HG03354 (cell line): ENCODE results near the gene CLDN25.
"Not testable (repeated sequence)": the region's sequence is repeated elsewhere in the genome, so short reads cannot be mapped to it uniquely, and the experiment has no call there.

Source experiments
- ATAC-seq: cut with Tn5 transposase; IDR thresholded peaks from one replicate; pipeline ENCODE4 v1.9.1; 2021; ENCODE audit warnings: mild to moderate bottlenecking; ENCODE audit not compliant: unreplicated experiment, poor library complexity, severe bottlenecking

The CLDN25 gene

DNA sequence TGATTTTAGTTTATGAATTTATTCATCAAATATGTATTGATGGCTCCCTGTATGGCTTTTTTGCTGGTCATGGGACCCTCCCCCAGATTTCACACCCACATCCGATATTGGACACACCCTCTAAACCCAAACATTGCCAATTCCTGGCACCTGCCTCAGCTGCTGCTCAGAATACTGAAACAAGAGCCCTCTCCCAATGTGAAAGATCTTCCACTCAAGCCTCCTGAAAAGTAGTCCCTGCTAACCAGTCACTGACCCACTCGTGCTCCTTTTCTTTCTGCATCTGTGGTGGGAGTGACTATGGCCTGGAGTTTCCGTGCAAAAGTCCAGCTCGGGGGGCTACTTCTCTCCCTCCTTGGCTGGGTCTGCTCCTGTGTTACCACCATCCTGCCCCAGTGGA, at the start of gene CLDN25:
Gene CLDN25 (plus strand): TSS at position 301 of the 400 bp plus-strand sequence. CDS start 0 bp downstream, at position 301.
- no peak for ATAC-seq

DNA sequence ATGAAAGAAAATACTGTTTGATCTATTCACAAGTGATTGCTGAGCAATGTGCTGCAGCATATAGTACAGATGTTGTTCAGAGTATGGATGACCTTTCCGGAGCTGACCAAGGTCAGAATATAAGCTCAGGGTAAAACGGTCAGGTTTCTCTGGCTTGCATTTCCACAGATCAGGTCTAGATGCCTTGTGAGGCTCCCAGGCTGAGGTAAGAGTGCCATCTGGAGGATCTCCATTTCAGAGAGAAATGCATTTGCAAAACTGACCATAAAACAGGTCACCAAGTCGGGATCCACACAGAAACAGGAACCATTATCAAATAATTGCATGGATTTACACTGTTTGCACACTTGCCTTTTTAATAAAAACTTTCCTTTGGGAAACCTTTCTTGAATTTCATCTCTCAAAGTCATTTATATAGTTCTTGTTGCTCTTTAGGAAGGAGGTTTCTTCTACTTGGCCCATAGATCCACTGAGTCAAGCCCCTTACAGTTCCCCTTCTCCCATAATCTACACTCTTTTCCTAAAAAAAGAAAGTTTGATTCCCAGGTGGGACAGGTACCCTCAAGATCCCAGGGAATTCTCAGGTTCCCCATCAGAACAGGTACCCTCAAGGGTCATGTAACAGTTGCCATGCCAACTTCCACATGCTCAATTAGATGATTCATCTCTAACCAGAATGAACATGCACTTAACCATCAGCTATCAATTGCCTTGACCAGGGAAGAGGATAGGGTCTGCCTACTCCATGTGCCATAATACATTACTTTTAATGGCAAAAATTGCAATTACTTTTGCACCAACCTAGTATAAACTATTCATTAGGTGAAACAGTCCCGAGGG, 48.5 kb upstream of the CLDN25 start:
- ATAC-seq = no peak

DNA sequence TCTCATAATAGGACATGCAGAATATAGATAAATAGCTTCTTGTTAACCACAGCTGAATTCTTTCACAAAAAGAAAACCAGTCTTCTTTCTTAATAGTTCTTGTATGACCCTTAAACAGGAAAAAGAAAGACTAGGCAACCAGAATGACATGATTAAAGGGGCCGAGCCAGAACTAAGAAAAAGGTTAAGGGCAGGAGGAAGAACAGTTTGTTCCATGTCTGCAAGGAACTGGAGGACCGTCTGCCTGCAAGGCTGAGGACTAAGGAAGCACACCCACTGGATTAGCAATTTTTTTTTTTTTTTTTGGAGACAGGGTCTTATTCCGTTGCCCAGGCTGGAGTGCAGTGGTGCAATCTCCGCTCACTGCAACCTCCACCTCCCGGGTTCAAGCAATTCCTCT, 47.5 kb upstream of the CLDN25 start:
- no peak for ATAC-seq

DNA sequence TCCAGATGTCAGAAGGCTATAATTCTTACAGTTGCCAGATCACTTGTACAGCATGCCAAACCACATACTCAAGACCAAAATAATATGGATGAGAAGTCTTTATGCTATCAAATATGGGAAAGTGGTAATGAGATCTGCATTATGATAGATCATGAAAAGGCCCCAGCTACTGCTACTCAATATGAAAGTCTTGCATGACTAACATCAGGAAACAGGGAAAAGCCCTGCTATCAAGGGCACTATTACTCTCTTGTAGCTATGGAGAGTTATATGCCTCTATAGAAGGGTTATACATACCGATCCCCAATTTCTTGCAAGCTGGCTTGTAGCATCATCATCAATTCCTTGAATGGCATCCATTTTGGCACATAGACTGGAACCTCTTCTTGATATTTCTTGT, 43.3 kb upstream of the CLDN25 start:
- ATAC-seq = no peak

DNA sequence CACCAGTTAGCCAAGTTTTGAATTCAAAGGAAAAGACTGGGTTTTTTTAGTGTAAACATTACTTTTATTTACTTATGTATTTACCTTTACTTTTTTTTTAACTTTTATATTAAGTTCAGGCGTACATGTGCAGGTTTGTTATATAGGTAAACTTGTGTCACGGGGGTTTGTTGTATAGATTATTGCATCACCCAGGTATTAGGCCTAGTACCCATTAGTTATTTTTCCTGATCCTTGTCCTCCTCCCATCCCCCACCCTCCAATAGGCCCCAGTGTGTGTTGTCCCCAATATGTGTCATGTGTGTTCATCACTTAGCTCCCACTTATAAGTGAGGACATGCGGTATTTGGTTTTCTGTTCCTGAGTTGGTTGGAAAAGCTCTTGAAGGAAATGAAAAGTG, 26.7 kb upstream of the CLDN25 start:
- no peak for ATAC-seq

DNA sequence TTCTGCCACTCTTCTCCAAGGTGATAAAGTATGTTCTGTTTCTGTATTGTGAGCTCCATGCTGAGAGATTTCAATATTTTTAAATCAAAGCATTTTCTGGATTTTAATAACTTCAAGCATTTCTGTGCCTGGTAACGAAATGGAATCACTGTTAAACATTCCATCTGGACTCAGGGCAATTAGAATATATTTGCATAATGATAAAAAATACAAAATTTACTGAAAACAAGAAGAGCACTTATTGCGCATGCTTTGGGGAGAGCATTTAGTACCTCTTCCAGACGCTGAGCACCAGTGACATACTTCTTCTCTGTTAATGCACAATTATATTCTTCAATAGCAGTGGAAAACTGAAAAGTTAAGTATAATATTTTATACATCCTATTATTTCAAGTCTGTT, 19.4 kb upstream of the CLDN25 start:
- no peak for ATAC-seq

DNA sequence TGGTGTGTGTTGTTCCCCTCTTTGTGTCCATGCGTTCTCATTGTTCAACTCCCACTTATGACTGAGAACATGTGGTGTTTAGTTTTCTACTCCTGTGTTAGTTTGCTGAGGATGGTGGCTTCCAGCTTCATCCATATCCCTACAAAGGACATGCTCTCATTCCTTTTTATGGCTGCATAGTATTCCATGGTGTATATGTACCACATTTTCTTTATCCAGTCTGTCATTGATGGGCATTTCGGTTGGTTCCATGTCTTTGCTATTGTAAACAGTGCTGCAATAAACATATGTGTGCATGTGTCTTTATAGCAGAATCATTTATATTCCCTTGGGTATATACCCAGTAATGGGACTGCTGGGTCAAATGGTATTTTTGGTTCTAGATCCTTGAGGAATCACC, 16.6 kb upstream of the CLDN25 start:
- ATAC-seq = not testable (repeated sequence)

DNA sequence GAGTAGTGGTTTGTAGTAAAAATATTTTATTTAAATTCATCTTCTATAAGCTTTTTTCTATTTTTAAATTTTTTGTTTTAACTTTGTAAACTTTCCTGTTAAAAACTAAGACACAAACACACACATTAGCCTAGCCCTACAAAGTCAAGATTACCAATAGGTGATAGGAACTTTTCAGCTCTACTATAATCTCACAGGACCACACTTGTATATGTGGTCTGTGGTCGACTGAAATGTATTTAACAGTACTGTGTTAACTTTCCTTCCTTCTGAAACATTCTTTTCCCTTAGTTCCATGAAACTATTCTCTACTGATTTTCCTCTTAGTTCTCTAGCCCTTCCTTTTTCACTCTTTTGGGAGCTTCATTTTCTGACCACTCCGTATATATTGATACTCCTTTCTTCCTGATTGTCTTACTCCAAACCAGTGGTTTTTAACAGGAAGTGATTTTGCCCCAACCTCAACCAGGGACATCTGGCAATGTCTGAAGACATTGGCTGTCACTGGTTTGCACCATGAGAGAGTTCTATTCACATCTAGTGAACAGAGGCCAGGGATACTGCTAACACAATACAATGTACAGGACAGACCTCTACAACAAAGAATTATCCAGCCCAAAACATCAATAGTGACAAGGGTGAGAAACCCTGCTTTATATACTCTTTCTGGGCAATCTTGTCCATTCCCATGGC, 14.9 kb upstream of the CLDN25 start:
- no peak for ATAC-seq

DNA sequence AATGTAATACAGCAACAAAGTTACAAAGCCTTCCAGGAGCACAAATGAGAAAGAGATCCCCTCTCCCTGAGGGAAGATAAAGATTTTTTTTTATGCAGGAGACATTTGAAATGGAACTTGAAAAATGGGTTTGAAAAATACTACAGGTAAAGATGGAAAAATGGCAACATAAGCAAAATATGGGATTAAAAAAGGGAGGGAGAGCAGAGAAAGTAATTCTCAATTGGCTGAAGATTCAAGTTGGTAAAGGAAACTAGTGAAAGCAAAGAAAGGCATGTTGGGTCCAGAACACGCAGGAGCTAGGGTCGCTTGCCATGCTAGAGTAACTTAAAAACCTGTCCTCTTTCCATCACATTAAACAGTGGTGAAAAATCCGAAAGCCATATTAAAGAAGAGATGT, 7.6 kb upstream of the CLDN25 start:
- no peak for ATAC-seq

DNA sequence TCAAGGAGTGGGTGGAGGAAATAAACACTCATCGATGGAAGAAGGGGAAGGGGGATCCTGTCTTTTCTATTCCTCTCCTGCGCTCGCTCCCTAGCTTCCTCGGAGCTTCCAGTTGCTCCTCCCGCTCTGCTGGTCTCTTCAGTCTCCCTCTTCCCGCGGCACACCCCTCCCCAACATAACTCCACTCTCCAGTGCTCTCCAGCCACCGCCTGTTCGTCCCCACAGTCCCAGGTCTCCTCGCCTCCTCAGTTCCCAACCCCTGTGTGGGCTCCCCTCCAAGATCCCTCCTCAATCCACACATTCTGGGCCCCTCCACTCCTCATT, 6.5 kb upstream of the CLDN25 start:
- ATAC-seq = no peak

DNA sequence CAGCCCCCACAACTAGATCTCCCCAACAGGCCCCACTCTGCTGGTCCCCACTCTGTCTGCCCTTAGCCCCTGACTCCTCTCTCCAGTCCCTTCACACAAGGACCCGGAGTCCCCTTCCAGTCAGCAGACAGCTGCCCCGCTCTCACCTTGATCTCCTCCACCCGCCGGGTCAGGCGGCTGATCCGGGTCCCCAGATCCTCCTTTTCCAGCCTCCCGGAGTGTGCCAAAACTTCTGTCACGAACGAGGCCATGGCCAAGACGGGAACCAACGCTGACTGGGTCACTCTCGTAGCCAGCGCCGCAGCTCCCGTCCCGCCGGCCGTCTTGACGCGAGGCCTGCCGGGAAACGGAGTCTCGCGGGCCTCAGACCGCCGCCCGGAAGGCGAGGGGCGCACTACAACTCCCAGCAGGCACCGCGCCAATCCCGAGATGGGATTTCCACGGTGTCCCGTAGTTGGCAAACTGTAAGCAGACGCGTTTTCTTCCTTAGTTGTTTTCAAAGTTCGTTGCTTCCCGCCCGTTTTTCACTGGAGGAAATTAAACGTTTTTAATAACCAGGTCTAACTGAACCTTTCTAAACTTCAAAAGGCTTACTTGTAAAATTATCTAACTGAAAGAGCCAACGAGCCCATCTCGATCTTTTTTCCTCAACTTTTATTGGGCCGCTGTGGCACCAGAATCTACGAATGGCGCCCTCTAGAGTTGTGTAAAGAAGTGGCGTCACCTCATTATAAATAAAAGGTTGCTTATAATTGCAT, 6.0 kb upstream of the CLDN25 start, which contains the start of gene ZW10:
Gene ZW10 (minus strand): TSS at position 277 of the 758 bp plus-strand sequence. CDS start 26 bp downstream, at position 251.
- peak; percentile 97 for ATAC-seq

DNA sequence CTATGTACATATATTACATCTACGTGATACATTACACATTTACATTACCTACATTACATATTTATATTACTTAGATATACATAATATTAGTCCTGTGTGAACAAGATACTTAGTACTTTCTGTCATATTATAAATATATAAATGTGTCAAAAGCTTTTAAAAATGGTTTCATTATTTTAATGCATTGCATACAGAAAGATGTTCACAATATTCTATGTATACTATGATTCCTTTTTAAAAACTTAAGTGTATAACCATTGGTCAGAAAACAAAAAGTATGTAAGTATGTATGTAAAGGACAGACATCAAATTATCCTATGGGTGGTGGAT, 5.5 kb upstream of the CLDN25 start:
- no peak for ATAC-seq

DNA sequence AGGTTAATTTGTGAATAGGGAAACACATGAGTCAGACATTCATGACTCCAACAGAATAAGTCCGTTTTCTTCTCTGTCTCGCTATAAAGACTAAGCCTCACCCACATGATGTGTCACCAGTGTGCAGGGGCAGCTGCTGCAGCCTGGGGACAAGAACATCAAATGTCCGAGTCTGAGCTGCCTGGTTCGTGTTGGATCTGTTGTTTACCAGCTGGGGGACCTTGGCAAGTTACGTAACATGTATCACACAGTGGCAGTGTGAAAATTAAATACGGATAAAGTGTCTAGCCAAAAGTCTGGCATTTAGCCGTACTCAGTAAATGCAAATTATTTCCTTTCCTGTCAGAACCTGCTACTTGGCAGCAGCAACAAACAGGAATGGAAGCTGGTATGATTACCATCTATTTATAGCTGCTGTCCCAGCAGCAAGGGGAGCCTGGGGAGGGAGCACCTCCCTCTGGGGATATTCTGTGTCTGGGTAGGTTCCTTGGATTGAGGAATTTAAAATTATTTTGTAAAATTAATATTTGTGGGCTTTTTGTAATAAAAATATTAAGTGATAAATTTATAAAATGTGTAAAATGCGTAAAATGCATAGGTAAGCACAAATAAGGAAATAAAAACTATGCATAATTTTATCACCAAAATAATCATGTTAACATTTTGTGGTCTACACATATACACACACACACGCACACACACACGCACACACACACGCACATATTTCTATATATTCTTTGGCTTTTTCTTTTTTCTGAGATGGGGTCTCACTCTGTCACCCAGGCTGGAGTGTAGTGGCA, 1.3 kb upstream of the CLDN25 start:
- ATAC-seq = no peak

DNA sequence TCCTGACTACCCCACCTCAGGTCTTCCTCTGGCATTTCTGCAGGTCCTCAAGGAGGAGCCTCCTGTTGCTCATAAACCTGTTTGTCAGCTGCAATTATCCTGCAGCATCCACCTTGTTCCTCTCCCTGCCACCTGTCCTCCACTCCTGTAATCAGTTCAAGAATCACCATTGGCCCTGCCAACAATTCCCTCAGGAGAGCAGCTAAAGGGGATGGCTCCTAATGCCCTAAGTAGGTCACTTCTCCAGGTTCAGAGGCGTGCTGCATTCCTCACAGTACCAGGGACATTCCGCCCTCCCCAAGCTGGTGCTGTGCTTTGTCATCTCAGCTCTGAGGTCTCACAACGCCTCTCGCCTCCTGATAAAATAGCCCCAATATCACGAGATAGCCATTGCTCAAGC, 2.1 kb downstream of the CLDN25 start:
- ATAC-seq = no peak

DNA sequence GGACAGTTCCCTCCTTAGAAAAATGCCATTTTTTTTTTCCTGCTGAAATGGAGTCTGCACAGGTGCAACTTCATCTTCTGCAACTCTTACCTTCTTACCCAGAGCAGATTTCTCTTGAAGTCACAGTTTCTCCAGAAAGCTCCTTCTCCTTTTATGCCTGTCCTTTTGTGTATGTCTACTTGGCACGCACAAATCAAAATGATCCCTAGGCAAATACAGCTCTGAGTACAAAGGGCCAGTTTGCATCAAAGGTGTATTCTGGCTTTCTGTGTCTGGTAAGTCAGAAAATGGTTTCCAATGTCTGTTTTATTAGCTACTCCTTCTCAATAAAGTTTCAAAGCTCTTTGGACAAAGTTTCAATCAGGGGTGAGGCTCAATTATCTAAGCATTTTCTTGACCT, 2.5 kb downstream of the CLDN25 start:
- no peak for ATAC-seq

DNA sequence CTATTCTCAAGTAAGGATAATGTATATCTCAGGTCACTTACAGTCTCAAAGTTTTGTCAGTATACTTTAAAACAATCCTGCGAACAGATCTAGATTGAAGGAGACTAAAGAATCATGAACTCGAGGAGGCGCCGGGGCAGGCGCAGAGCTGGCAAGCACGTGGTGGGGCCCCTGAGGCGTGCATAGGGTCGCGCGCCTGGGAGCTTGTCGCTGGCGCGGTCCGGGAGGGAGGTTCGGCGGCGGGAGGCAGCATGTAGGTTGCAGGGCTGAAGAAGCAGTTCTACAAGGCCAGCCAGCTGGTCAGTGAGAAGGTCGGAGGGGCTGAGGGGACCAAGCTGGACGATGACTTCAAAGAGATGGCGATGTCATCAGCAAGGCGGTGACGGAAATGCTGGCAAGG, 9.4 kb downstream of the CLDN25 start:
- ATAC-seq = not testable (repeated sequence)

DNA sequence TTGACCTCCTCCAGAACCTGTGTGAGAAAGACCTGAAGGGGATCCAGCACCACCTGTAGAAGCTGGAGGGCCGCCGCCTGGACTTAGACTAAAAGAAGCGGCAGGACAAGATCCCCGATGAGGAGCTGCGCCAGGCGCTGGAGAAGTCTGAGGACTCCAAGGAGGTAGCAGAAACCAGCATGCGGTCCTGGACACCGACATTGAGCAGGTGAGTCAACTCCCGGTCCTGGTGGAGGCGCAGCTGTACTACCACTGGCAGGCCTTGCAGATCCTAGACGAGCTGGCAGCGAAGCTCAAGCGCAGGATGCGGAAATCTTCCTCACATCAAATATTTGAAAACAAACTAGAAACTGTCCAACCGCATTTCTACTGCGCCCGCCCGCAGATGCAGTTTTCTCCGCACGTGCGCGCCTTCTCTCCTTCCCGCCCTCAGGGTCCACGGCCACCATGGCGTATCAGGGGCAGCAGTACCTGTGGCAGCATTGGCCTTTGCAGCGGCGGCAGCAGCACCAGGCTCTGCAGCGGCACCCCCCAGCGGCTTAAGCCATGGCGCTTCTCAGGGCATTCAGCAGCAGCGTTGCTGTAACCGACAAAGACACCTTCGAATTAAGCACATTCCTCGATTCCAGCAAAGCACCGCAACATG, 10.2 kb downstream of the CLDN25 start:
- no peak for ATAC-seq

DNA sequence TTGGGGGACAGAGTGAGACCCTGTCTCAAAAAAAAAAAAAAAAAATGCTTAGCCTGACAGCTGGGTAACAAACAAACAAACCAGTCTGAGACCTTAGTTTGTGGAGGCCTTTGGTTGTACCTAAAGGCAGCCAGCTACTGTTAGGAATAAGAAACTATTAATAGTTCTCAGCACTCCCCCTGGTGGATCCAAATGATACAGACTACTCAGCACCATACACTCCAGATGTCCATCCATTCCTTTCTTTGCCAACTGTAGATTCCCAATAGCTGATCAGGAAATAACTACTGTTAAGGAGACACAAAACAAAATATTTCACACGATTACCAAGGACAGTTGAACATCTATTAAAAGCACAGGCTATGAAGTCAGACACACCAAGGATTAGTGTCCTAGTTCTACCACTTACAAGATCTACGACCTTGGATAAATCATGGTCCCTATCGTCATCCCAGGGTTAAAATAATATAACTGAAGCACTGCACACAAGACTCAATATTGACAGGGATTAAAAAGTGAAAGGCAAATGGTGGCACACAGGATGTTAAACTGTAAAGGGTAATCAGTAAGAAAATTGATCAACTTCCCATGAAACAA, 17.2 kb downstream of the CLDN25 start:
- ATAC-seq = peak; percentile 85

DNA sequence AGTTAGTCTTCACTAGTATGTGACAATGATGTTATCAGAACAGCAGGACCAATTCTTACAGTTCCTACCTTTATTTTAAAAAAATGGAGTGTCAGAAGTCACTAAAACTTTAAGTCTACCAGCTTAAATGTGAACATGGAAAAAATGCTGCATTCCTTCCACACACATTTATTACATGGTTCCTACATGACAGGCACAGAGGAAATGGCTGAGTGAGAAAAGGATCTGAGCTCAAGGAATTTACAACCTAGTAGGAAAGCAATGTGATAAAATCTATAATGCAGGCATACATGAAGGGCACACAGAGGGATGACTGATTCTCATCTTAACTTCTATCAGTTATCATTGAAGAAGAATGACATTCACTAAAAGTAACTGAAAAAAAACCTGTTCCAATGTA, 23.0 kb downstream of the CLDN25 start:
- ATAC-seq = no peak
